ENCODE measurements around the gene KIF5B.
"Not testable (repeated sequence)": the region's sequence is repeated elsewhere in the genome, so short reads cannot be mapped to it uniquely, and the experiment has no call there.

KIF5B gene

DNA sequence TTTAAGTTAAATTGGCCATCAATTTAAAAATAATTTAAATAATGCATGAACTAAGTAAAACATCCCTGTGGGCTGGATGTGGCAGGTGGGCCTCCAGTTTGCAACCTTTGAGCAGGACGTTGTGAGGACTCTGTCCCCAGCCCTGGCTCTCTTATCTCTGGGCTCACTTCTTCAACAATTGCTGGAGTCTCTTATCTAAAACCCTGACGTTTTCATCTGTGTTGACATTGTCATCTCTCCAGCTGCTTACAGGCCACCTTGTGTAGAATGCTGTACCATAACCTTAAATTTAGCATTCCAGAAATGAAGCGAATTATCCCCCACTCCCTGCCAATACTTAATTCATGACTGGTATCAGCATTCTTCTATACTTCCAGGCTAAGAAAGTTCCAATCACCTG is 3.2 kb upstream of the KIF5B start:
- FAIRE-seq (no peak), DNase-seq (ENCODE audit: insufficient read length, low spot score) (no peak)
- no peak for TF ChIP-seq CTCF (IDR thresholded peaks at IDR 0.05; ENCODE audit: insufficient read depth, missing control alignments)

GRCh38 chr10:32057036-32057372 is 779 bp upstream of the KIF5B start:
- DNase-seq (ENCODE audit: insufficient read length, low spot score): no peak
- no peak for FAIRE-seq
- no peak for TF ChIP-seq CTCF (IDR thresholded peaks at IDR 0.05; ENCODE audit: insufficient read depth, missing control alignments)

DNA sequence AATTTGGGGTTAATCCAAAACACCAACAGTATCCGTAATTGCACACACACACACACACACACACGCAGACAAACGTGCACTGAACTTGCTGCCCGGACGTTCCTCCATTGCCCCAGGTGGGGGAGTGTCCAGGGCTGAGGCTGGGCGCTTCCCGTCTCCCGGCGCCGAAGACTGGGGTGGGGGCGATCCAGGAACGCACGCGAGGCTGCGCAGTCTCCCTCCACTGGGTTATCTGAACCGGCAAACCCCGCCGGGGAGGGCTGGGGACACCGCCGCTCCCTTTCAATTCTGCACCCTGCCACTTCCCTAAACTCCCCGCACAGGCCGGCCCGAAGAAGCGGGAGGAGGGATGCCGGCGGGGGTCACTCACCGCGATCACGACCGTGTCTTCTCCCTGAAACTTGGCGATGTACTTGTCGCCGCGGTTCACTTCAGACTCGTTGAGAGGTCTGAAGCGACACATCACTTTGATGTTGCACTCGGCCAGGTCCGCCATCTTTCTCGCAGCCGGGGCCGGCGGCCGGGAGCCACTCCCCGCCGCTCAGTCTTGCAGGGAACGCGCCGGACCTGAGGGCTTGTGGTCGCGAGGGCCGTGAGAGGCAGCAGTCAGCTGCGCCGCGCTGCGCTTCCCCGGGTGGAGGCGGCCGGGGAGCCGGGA is 618 bp downstream of the KIF5B start:
- DNase-seq (ENCODE audit: insufficient read length, low spot score) (no peak), FAIRE-seq (no peak)
- TF ChIP-seq CTCF (IDR thresholded peaks at IDR 0.05; ENCODE audit: insufficient read depth, missing control alignments): no peak

- DNase-seq (ENCODE audit: insufficient read length, low spot score): no peak
- no peak for TF ChIP-seq CTCF (IDR thresholded peaks at IDR 0.05; ENCODE audit: insufficient read depth, missing control alignments)
- FAIRE-seq: no peak
Observed at GRCh38 chr10:32054094-32054493, 2.1 kb downstream of the KIF5B start.

DNA sequence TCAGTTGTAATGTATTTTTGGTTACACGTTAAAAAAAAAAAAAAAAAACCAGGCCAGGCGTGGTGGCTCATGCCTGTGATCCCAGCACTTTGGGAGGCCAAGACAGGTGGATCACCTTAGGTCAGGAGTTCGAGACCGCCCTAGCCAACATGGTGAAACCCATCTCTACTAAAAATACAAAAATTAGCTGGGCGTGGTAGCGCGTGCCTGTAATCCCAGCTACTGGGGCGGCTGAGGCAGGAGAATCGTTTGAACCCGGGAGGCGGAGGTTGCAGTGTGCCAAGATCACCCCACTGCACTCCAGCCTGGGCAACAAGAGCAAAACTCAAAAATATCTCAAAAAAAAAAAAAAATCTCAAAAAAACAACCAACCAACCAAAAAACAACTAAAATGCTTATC is 2.8 kb downstream of the KIF5B start:
- not testable (repeated sequence) for DNase-seq (ENCODE audit: insufficient read length, low spot score); FAIRE-seq

DNA sequence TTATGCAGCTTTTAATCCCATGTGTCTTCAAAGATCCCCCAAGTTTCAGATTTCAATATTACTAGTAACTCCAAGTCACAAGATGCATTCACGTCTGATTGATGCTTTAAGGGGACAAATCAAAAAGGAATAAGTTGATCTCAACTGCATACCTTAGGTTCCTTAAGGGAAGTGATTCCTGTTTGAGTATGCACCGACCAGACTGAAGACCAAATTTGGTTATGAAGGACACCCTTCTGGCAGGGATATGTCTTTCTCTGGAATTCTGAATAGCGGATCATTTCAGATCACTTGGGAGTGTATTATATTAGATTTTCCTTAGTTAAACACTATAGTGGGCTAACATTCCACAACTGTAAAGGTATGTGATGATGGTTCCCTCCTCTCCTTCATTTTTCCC is 4.3 kb downstream of the KIF5B start:
- TF ChIP-seq CTCF (IDR thresholded peaks at IDR 0.05; ENCODE audit: insufficient read depth, missing control alignments): no peak
- DNase-seq (ENCODE audit: insufficient read length, low spot score) (no peak), FAIRE-seq (no peak)

DNA sequence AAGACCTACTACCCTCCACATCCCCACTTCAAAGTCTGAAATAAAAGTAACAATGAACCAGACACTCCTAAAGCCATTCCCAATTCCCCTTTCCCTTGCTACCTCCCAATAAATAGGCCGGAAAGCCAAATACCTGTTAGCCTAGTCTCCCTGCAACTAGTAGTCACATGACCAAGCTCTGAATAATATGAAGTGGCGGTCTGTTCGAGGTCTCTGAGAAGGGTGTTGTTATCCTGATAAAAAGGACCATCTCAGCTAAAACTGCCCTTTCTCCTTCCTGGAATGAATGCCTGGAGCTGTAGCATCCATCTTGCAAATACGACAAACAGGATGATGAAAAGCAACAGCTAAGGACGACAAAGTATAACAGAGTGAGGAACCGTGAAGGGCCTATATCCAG is 6.0 kb downstream of the KIF5B start:
- DNase-seq (ENCODE audit: insufficient read length, low spot score) (no peak), FAIRE-seq (no peak)
- TF ChIP-seq CTCF (IDR thresholded peaks at IDR 0.05; ENCODE audit: insufficient read depth, missing control alignments): no peak

DNA sequence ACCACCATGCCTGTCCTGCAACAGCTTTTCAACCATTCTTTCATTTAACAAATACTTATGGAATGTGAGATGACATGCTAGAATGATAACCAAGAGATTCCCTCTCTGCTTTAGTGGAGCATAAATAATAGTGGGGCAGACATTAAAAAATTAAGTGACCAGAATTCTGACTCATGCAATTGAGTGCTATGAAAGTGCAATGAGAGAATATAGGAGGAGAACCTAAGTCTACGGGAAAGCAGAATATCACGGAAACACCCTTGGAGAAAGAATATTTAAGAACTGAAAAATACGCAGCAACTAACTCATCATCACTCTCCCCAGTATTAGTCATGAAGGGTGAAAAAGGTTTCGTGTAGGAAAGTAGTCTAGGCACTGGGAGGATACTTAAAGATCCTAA is 7.1 kb downstream of the KIF5B start:
- DNase-seq (ENCODE audit: insufficient read length, low spot score): no peak
- no peak for TF ChIP-seq CTCF (IDR thresholded peaks at IDR 0.05; ENCODE audit: insufficient read depth, missing control alignments)
- no peak for FAIRE-seq
